Panc1 (cell line): Measurements from ENCODE around the gene INCENP.

Source experiments
- CTCF ChIP-seq: fragments of 450-650 bp; IDR thresholded peaks from 2 replicates; pipeline ENCODE4 v1.5.1; 2017; ENCODE audit warnings: mild to moderate bottlenecking
- POLR2AphosphoS5 ChIP-seq: IDR thresholded peaks from 2 replicates; pipeline ENCODE4 v1.6.1; 2012; ENCODE audit warnings: mild to moderate bottlenecking, low read depth, low read length, moderate library complexity
- REST ChIP-seq, 2 experiments: IDR thresholded peaks; 2 replicates each; pipeline ENCODE4 v1.6.1; 2011 to 2012; ENCODE audit warnings: low read depth in 2 of 2, control low read depth in 1 of 2, low read length in 1 of 2, mild to moderate bottlenecking in 1 of 2, moderate library complexity in 1 of 2; ENCODE audit not compliant: insufficient read depth in 1 of 2
- SIN3A ChIP-seq: IDR thresholded peaks from 2 replicates; pipeline ENCODE4 v1.6.1; 2012; ENCODE audit warnings: low read depth, mild to moderate bottlenecking, low read length, moderate library complexity, borderline replicate concordance; ENCODE audit not compliant: insufficient read depth
- TCF7L2 ChIP-seq: IDR thresholded peaks from 2 replicates; pipeline ENCODE4 v1.6.1; 2011; ENCODE audit warnings: mild to moderate bottlenecking, low read depth, low read length, inconsistent platforms

- no peak for TF ChIP-seq CTCF
- no peak for TF ChIP-seq TCF7L2
- no peak for TF ChIP-seq POLR2AphosphoS5
- TF ChIP-seq REST (IDR thresholded peaks at IDR 0.05; ENCODE audit: insufficient read depth in 1 of 2, low read depth in 2 of 2, low read length in 1 of 2), result no peak
- TF ChIP-seq SIN3A, result no peak
Measured at GRCh38 chr11:62201376-62201775, 77.6 kb downstream of the INCENP start.
